ENCODE results near the gene NKAIN2.
"Not testable (repeated sequence)": the region's sequence is repeated elsewhere in the genome, so short reads cannot be mapped to it uniquely, and the experiment has no call there.

NKAIN2 gene

DNA sequence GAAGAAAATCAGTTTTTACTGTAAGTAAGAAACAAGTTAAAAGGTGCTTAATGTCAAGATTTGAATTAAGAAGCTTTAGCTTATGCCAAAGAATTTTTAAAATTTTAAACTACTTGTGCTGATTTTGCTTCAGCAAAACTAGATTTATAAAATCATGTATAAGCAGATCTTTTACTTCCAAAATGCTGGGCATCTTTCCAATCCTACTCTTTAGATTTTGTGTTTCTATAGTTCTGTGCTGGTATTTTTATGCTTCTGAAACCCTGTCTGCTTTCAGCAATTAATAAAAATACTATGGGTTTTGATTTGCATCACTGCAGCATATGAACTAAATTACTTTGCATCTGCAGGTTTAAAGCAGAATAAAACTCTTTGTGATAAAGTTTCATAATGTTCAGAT lies 920.0 kb downstream of the NKAIN2 start:
- H3K27me3 ChIP-seq (ENCODE audit: control insufficient read depth in 2 of 2, insufficient read depth in 2 of 2, low read length in 2 of 2) = no peaks in the 10 kb centered on the region
- no peaks in the 10 kb centered on the region for H3K4me1 ChIP-seq (ENCODE audit: control insufficient read depth in 2 of 2, insufficient read depth in 2 of 2, low read length in 2 of 2)
- no peaks in the 10 kb centered on the region for H3K36me3 ChIP-seq (ENCODE audit: control insufficient read depth in 2 of 2, insufficient read depth in 2 of 2, low read length in 2 of 2)
- no peak overlapping the region for H3K9ac ChIP-seq (ENCODE audit: low read depth in 1 of 2, low read length in 2 of 2)
- H3K27ac ChIP-seq (ENCODE audit: low read depth in 2 of 2, low read length in 2 of 2) = no peak overlapping the region
- H3K4me3 ChIP-seq (ENCODE audit: low read length in 2 of 2) = no peak overlapping the region
- no peaks in the 10 kb centered on the region for H3K9me3 ChIP-seq (ENCODE audit: control insufficient read depth in 2 of 2, low read length in 2 of 2)

GRCh38 chr6:124737804-124738203 lies 934.1 kb downstream of the NKAIN2 start:
- not testable (repeated sequence) for H3K4me3 ChIP-seq (ENCODE audit: low read length in 2 of 2); H3K4me1 ChIP-seq (ENCODE audit: control insufficient read depth in 2 of 2, insufficient read depth in 2 of 2, low read length in 2 of 2); H3K9me3 ChIP-seq (ENCODE audit: control insufficient read depth in 2 of 2, low read length in 2 of 2); H3K27ac ChIP-seq (ENCODE audit: low read depth in 2 of 2, low read length in 2 of 2); H3K9ac ChIP-seq (ENCODE audit: low read depth in 1 of 2, low read length in 2 of 2); H3K27me3 ChIP-seq (ENCODE audit: control insufficient read depth in 2 of 2, insufficient read depth in 2 of 2, low read length in 2 of 2); H3K36me3 ChIP-seq (ENCODE audit: control insufficient read depth in 2 of 2, insufficient read depth in 2 of 2, low read length in 2 of 2)

DNA sequence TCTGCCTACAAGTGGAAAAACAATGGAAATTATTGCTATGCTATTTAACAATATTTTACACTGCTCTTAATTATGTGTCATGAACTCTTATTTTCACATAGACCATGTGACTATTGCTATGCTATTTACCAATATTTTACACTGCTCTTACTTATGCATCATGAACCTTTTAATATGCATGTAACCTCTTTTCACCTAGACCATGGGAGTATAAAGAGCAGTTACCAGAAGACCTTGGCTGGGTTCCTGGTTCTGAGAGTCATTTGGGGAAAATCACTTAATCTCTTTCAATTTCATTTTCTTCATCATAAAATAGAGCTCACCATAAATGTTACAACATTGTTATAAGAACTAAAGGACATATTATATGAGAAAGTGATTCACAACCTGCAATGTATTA lies 934.8 kb downstream of the NKAIN2 start:
- Histone ChIP-seq H3K36me3 (ENCODE audit: control insufficient read depth in 2 of 2, insufficient read depth in 2 of 2, low read length in 2 of 2) (no peaks in the 10 kb centered on the region), H3K9me3 (ENCODE audit: control insufficient read depth in 2 of 2, low read length in 2 of 2) (no peaks in the 10 kb centered on the region), H3K27me3 (ENCODE audit: control insufficient read depth in 2 of 2, insufficient read depth in 2 of 2, low read length in 2 of 2) (no peaks in the 10 kb centered on the region), H3K27ac (ENCODE audit: low read depth in 2 of 2, low read length in 2 of 2) (no peak overlapping the region), H3K4me3 (ENCODE audit: low read length in 2 of 2) (no peak overlapping the region), H3K9ac (ENCODE audit: low read depth in 1 of 2, low read length in 2 of 2) (no peak overlapping the region), H3K4me1 (ENCODE audit: control insufficient read depth in 2 of 2, insufficient read depth in 2 of 2, low read length in 2 of 2) (no peaks in the 10 kb centered on the region)

- Histone ChIP-seq H3K9me3 (ENCODE audit: control insufficient read depth in 2 of 2, low read length in 2 of 2) (no peaks in the 10 kb centered on the region), H3K27me3 (ENCODE audit: control insufficient read depth in 2 of 2, insufficient read depth in 2 of 2, low read length in 2 of 2) (no peaks in the 10 kb centered on the region), H3K4me1 (ENCODE audit: control insufficient read depth in 2 of 2, insufficient read depth in 2 of 2, low read length in 2 of 2) (no peaks in the 10 kb centered on the region), H3K27ac (ENCODE audit: low read depth in 2 of 2, low read length in 2 of 2) (no peak overlapping the region), H3K36me3 (ENCODE audit: control insufficient read depth in 2 of 2, insufficient read depth in 2 of 2, low read length in 2 of 2) (no peaks in the 10 kb centered on the region), H3K4me3 (ENCODE audit: low read length in 2 of 2) (no peak overlapping the region), H3K9ac (ENCODE audit: low read depth in 1 of 2, low read length in 2 of 2) (no peak overlapping the region)
These were observed 937.7 kb downstream of the NKAIN2 start for GRCh38 chr6:124741341-124741740.

GRCh38 chr6:124742971-124743370 lies 939.3 kb downstream of the NKAIN2 start:
- Histone ChIP-seq H3K9me3 (ENCODE audit: control insufficient read depth in 2 of 2, low read length in 2 of 2) (no peaks in the 10 kb centered on the region), H3K27me3 (ENCODE audit: control insufficient read depth in 2 of 2, insufficient read depth in 2 of 2, low read length in 2 of 2) (no peaks in the 10 kb centered on the region), H3K4me1 (ENCODE audit: control insufficient read depth in 2 of 2, insufficient read depth in 2 of 2, low read length in 2 of 2) (no peaks in the 10 kb centered on the region), H3K9ac (ENCODE audit: low read depth in 1 of 2, low read length in 2 of 2) (no peak overlapping the region), H3K4me3 (ENCODE audit: low read length in 2 of 2) (no peak overlapping the region), H3K27ac (ENCODE audit: low read depth in 2 of 2, low read length in 2 of 2) (no peak overlapping the region), H3K36me3 (ENCODE audit: control insufficient read depth in 2 of 2, insufficient read depth in 2 of 2, low read length in 2 of 2) (no peaks in the 10 kb centered on the region)

DNA sequence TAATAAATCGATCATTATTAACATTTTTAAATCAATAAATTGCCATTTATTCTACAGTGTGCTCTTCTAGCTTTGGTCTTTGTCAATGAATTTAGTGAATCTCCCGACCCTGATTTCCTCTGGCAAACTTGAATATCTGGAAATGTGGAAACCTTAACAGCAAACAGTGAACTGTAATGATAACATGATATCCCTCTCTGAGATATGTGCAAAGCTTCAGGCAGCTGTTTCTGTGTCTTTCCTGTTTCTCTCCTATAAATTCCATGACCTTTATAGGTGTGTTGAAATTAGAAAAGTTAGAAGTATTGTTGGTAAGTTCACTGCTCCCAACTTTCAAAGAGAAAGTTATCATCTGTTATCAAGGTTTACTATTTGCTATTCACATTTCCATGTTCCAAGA lies 939.8 kb downstream of the NKAIN2 start:
- Histone ChIP-seq H3K36me3 (ENCODE audit: control insufficient read depth in 2 of 2, insufficient read depth in 2 of 2, low read length in 2 of 2) (no peaks in the 10 kb centered on the region), H3K9ac (ENCODE audit: low read depth in 1 of 2, low read length in 2 of 2) (no peak overlapping the region), H3K9me3 (ENCODE audit: control insufficient read depth in 2 of 2, low read length in 2 of 2) (no peaks in the 10 kb centered on the region), H3K27me3 (ENCODE audit: control insufficient read depth in 2 of 2, insufficient read depth in 2 of 2, low read length in 2 of 2) (no peaks in the 10 kb centered on the region), H3K4me1 (ENCODE audit: control insufficient read depth in 2 of 2, insufficient read depth in 2 of 2, low read length in 2 of 2) (no peaks in the 10 kb centered on the region), H3K27ac (ENCODE audit: low read depth in 2 of 2, low read length in 2 of 2) (no peak overlapping the region), H3K4me3 (ENCODE audit: low read length in 2 of 2) (no peak overlapping the region)

GRCh38 chr6:124747349-124747748 lies 943.7 kb downstream of the NKAIN2 start:
- H3K9me3 ChIP-seq (ENCODE audit: control insufficient read depth in 2 of 2, low read length in 2 of 2) = no peaks in the 10 kb centered on the region

DNA sequence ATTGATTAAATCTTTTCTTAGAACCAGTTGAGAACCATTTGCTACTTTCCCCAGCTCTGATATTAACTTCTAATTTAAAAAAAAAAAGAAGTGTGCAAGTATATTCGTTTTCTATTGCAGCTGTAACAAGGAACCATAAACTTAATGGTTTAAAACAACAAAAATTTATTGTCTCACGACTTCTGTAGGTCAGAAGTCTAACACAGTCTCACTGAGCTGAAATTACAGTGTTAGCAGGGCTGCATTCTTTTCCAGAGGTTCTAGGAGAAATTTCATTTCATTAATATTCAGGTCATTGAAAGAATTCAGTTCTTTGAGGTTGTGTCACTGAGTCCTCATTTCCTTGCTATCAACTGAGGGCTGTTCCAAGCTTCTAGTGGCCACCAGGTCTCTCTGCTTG lies 945.1 kb downstream of the NKAIN2 start:
- no peak overlapping the region for H3K4me3 ChIP-seq (ENCODE audit: low read length in 2 of 2)
- no peaks in the 10 kb centered on the region for H3K4me1 ChIP-seq (ENCODE audit: control insufficient read depth in 2 of 2, insufficient read depth in 2 of 2, low read length in 2 of 2)
- no peak overlapping the region for H3K27ac ChIP-seq (ENCODE audit: low read depth in 2 of 2, low read length in 2 of 2)
- H3K36me3 ChIP-seq (ENCODE audit: control insufficient read depth in 2 of 2, insufficient read depth in 2 of 2, low read length in 2 of 2) = no peaks in the 10 kb centered on the region
- no peaks in the 10 kb centered on the region for H3K27me3 ChIP-seq (ENCODE audit: control insufficient read depth in 2 of 2, insufficient read depth in 2 of 2, low read length in 2 of 2)
- no peaks in the 10 kb centered on the region for H3K9me3 ChIP-seq (ENCODE audit: control insufficient read depth in 2 of 2, low read length in 2 of 2)
- no peak overlapping the region for H3K9ac ChIP-seq (ENCODE audit: low read depth in 1 of 2, low read length in 2 of 2)

More at GRCh38 chr6:124747349-124747748, 943.7 kb downstream of the NKAIN2 start:
- Histone ChIP-seq H3K9ac (ENCODE audit: low read depth in 1 of 2, low read length in 2 of 2) (no peak overlapping the region), H3K27me3 (ENCODE audit: control insufficient read depth in 2 of 2, insufficient read depth in 2 of 2, low read length in 2 of 2) (no peaks in the 10 kb centered on the region), H3K4me1 (ENCODE audit: control insufficient read depth in 2 of 2, insufficient read depth in 2 of 2, low read length in 2 of 2) (no peaks in the 10 kb centered on the region), H3K27ac (ENCODE audit: low read depth in 2 of 2, low read length in 2 of 2) (no peak overlapping the region), H3K4me3 (ENCODE audit: low read length in 2 of 2) (no peak overlapping the region), H3K36me3 (ENCODE audit: control insufficient read depth in 2 of 2, insufficient read depth in 2 of 2, low read length in 2 of 2) (no peaks in the 10 kb centered on the region)

DNA sequence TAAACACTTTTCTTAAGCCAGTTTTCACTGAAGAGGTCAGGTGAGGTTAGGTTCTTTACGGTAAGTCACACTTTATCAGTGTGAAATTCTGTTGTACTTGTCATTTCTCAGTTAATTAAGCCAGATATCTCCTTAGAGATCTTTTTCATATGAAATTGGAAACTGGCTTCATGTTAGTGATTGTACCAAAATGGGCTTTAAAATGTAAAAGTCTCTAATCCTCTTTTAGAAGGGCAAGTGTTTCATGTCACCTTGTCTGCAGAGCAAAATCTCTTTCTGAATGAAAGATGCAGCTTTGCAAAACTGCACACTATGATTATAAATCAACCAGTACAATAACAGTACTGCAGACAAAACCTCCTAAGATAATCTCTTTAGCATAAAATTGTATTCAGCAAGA lies 949.3 kb downstream of the NKAIN2 start:
- H3K36me3 ChIP-seq (ENCODE audit: control insufficient read depth in 2 of 2, insufficient read depth in 2 of 2, low read length in 2 of 2) = no peaks in the 10 kb centered on the region
- H3K4me1 ChIP-seq (ENCODE audit: control insufficient read depth in 2 of 2, insufficient read depth in 2 of 2, low read length in 2 of 2) = no peaks in the 10 kb centered on the region
- H3K27me3 ChIP-seq (ENCODE audit: control insufficient read depth in 2 of 2, insufficient read depth in 2 of 2, low read length in 2 of 2) = no peaks in the 10 kb centered on the region
- H3K9me3 ChIP-seq (ENCODE audit: control insufficient read depth in 2 of 2, low read length in 2 of 2) = no peaks in the 10 kb centered on the region
- no peak overlapping the region for H3K9ac ChIP-seq (ENCODE audit: low read depth in 1 of 2, low read length in 2 of 2)
- no peak overlapping the region for H3K27ac ChIP-seq (ENCODE audit: low read depth in 2 of 2, low read length in 2 of 2)
- H3K4me3 ChIP-seq (ENCODE audit: low read length in 2 of 2) = no peak overlapping the region

- Histone ChIP-seq H3K27ac (ENCODE audit: low read depth in 2 of 2, low read length in 2 of 2) (no peak overlapping the region), H3K4me3 (ENCODE audit: low read length in 2 of 2) (no peak overlapping the region), H3K27me3 (ENCODE audit: control insufficient read depth in 2 of 2, insufficient read depth in 2 of 2, low read length in 2 of 2) (no peaks in the 10 kb centered on the region), H3K9ac (ENCODE audit: low read depth in 1 of 2, low read length in 2 of 2) (no peak overlapping the region), H3K4me1 (ENCODE audit: control insufficient read depth in 2 of 2, insufficient read depth in 2 of 2, low read length in 2 of 2) (no peaks in the 10 kb centered on the region), H3K9me3 (ENCODE audit: control insufficient read depth in 2 of 2, low read length in 2 of 2) (no peaks in the 10 kb centered on the region), H3K36me3 (ENCODE audit: control insufficient read depth in 2 of 2, insufficient read depth in 2 of 2, low read length in 2 of 2) (no peaks in the 10 kb centered on the region)
These were observed 950.0 kb downstream of the NKAIN2 start for GRCh38 chr6:124753562-124754105.

DNA sequence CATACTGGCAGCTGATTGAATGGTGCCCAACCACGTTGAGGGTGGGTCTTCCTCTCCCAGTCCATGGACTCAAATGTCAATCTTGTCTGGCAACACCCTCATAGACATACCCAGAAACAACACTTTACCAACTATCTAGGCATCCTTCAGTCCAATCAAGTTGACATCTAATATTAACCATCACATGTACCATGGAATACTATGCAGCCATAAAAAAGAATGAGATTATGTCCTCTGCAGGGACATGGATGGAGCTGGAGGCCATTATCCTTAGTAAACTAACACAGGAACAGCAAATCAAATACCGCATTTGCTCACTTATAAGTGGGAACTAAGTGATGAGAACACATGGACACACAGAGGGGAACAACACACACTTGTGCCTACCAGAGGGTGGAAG lies 951.7 kb downstream of the NKAIN2 start:
- Histone ChIP-seq H3K9me3 (ENCODE audit: control insufficient read depth in 2 of 2, low read length in 2 of 2) (no peaks in the 10 kb centered on the region), H3K4me1 (ENCODE audit: control insufficient read depth in 2 of 2, insufficient read depth in 2 of 2, low read length in 2 of 2) (no peaks in the 10 kb centered on the region), H3K27ac (ENCODE audit: low read depth in 2 of 2, low read length in 2 of 2) (no peak overlapping the region), H3K27me3 (ENCODE audit: control insufficient read depth in 2 of 2, insufficient read depth in 2 of 2, low read length in 2 of 2) (no peaks in the 10 kb centered on the region), H3K36me3 (ENCODE audit: control insufficient read depth in 2 of 2, insufficient read depth in 2 of 2, low read length in 2 of 2) (no peaks in the 10 kb centered on the region), H3K4me3 (ENCODE audit: low read length in 2 of 2) (no peak overlapping the region), H3K9ac (ENCODE audit: low read depth in 1 of 2, low read length in 2 of 2) (no peak overlapping the region)

Measured in mucosa of rectum (tissue), 2 donors.